Mesothelial cell of epicardium (in vitro differentiated cells): ENCODE data around the gene OR51E2. TPM values are rescaled to one million over a fixed set of nuclear protein-coding genes. Genes with fewer than 3 reads are reported as not detected.
"Not testable (repeated sequence)": the region's sequence is repeated elsewhere in the genome, so short reads cannot be mapped to it uniquely, and the experiment has no call there.

Experiments
- DNase-seq, 2 experiments: peaks; one replicate each; pipeline ENCODE4 v3.0.0; 2021; ENCODE audit warnings: low spot score in 2 of 2; ENCODE audit not compliant: unreplicated experiment in 2 of 2
- H3K27ac Mint-ChIP-seq: 2 replicates; pipeline ENCODE4 v1.8.0; 2021; ENCODE audit warnings: mixed read lengths
- H3K27me3 Mint-ChIP-seq: 2 replicates; pipeline ENCODE4 v1.8.0; 2021; ENCODE audit warnings: low read depth, mixed read lengths
- H3K36me3 Mint-ChIP-seq: 2 replicates; pipeline ENCODE4 v1.8.0; 2021; ENCODE audit warnings: mixed read lengths
- H3K4me1 Mint-ChIP-seq: 2 replicates; pipeline ENCODE4 v1.8.0; 2021; ENCODE audit warnings: mixed read lengths
- H3K4me3 Mint-ChIP-seq: 2 replicates; pipeline ENCODE4 v1.8.0; 2021; ENCODE audit warnings: mild to moderate bottlenecking, moderate library complexity, mixed read lengths
- H3K9me3 Mint-ChIP-seq: 2 replicates; pipeline ENCODE4 v1.8.0; 2021; ENCODE audit warnings: mixed read lengths
- total RNA-seq: library from RNA; stranded (reverse); gene quantifications from 3 replicates; pipeline ENCODE4 v1.2.1, GENCODE V29; 2021
- TF ChIP-seq, protein P1 (sequence below): fragments of 200-600 bp; sonication (generic); IDR thresholded peaks from one replicate; pipeline ENCODE4 v1.5.0; 2021; ENCODE audit warnings: antibody characterized with exemption; ENCODE audit not compliant: unreplicated experiment

OR51E2 gene, protein sequence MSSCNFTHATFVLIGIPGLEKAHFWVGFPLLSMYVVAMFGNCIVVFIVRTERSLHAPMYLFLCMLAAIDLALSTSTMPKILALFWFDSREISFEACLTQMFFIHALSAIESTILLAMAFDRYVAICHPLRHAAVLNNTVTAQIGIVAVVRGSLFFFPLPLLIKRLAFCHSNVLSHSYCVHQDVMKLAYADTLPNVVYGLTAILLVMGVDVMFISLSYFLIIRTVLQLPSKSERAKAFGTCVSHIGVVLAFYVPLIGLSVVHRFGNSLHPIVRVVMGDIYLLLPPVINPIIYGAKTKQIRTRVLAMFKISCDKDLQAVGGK
- total RNA-seq, result 0.11 TPM in 1 of 3 replicates, not detected in the others

DNA sequence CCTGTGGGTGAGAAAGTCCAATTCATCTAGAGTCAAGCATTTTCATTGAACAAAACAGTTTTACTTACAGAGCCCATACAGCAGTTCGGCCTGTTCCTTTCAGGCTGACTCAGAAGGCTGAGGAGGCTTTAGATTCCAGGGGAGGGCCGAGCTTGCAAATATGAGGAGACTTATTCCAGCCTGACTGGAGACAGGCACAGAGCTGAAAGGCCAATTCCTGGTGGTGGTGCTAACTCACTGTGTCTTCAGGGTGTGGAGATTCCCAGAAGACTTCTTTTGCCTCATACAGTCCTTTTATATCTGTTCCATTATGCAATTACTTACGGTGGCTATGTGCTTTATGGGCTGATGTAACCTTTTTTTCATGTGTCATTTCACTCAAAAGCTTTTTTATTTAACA is at the start of gene OR51E2:
Gene OR51E2, minus strand, starts transcription at position 269 of the 400 bp plus-strand sequence. CDS start 15,142 bp downstream, outside the sequence.
- Mint-ChIP-seq H3K36me3 (no peaks in the 10 kb centered on the region), H3K27me3 (no peaks in the 10 kb centered on the region), H3K27ac (no peak within 1 kb of the TSS), H3K4me1 (no peaks in the 10 kb centered on the region), H3K9me3 (no peaks in the 10 kb centered on the region), H3K4me3 (no peak within 1 kb of the TSS)
- DNase-seq, result no peak
- TF ChIP-seq, protein P1, sequence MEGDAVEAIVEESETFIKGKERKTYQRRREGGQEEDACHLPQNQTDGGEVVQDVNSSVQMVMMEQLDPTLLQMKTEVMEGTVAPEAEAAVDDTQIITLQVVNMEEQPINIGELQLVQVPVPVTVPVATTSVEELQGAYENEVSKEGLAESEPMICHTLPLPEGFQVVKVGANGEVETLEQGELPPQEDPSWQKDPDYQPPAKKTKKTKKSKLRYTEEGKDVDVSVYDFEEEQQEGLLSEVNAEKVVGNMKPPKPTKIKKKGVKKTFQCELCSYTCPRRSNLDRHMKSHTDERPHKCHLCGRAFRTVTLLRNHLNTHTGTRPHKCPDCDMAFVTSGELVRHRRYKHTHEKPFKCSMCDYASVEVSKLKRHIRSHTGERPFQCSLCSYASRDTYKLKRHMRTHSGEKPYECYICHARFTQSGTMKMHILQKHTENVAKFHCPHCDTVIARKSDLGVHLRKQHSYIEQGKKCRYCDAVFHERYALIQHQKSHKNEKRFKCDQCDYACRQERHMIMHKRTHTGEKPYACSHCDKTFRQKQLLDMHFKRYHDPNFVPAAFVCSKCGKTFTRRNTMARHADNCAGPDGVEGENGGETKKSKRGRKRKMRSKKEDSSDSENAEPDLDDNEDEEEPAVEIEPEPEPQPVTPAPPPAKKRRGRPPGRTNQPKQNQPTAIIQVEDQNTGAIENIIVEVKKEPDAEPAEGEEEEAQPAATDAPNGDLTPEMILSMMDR, result no peak

DNA sequence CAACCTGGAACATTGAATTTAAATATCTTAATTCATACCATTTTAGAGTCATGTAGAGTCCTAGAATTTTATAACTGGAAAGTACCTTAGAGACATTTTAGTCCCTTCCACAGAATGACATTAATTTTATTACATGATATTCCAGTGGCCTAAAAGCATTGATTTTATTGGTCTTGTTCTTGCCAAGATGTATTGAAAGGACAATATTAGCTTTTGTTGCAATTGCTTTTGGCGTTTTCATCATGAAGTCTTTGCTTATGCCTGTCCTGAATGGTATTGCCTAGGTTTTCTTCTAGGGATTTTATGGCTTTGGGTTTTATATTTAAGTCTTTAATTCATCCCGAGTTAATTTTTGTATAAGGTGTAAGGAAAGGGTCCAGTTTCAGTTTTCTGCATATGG is 43.1 kb upstream of the OR51E2 start:
- TF ChIP-seq, protein P1, result no peak
- no peak overlapping the region for H3K4me3 Mint-ChIP-seq
- H3K4me1 Mint-ChIP-seq, result no peaks in the 10 kb centered on the region
- no peak for DNase-seq
- no peaks in the 10 kb centered on the region for H3K36me3 Mint-ChIP-seq
- no peaks in the 10 kb centered on the region for H3K9me3 Mint-ChIP-seq
- peaks cover 5% of the 10 kb centered on the region for H3K27me3 Mint-ChIP-seq
- no peak overlapping the region for H3K27ac Mint-ChIP-seq

DNA sequence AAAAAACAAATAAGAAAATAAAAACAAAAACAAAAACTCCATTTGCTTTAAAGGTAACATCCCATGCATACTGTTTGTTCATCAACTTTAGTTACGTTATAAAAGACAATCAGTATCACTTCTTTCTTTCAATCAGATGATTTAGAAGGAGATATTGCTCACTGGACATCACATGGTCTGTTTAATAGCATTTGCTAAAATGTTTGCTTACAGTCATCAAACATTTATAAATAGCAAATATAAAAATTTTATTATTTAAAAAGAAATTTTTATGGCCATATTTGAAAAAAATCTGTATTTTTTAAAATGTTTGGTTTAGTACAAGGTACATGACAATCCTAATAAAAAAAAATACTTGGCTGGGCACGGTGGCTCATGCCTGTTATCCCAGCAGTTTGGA is 29.5 kb upstream of the OR51E2 start:
- TF ChIP-seq, protein P1, result no peak
- no peak overlapping the region for H3K27ac Mint-ChIP-seq
- H3K9me3 Mint-ChIP-seq, result no peaks in the 10 kb centered on the region
- no peaks in the 10 kb centered on the region for H3K36me3 Mint-ChIP-seq
- H3K4me3 Mint-ChIP-seq, result no peak overlapping the region
- H3K4me1 Mint-ChIP-seq, result no peaks in the 10 kb centered on the region
- peaks cover 13% of the 10 kb centered on the region for H3K27me3 Mint-ChIP-seq
- no peak for DNase-seq

DNA sequence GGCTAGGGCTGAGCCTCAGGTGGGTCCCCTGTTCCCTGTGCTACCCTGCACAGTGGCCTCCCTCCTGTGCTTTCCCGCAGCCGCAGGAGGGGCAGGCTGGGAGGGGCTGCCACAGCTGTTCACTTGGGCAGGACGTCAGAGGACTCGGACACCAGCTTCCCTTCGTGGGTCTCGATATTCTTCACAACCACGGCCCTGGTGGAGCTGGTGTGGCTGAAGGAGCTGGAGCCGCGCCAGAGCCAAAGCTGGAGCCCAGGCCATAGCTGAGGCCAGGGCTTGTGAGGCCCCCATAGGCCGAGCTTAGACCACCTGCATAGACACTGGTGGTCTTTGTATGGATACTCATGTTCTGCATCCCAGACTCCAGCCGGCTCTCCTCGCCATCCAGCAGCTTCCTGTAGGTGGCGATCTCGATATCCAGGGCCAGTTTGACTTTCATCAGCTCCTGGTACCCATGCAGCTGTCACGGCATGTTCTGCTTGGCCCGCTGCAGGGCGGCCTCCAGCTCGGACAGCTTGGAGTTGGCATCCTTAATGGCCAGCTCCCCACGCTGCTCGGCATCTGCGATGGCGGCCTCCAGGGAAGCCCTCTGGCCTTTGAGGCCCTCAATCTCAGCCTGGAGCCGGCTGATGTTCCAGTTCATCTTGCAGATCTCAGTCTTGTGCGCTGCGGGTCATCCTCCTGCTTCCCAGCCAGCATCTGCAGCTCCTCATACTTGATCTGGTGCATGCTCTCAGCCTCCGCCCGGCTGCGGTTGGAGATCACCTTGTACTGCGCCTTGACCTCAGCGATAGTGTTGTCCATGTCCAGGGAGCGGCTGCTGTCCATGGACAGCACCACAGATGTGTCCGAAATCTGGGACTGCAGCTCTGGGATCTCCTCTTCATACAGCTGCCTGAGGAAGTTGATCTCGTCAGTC is 25.2 kb upstream of the OR51E2 start:
- H3K27ac Mint-ChIP-seq, DNase-seq, H3K4me1 Mint-ChIP-seq, H3K27me3 Mint-ChIP-seq, H3K36me3 Mint-ChIP-seq, H3K4me3 Mint-ChIP-seq, H3K9me3 Mint-ChIP-seq: not testable (repeated sequence)

DNA sequence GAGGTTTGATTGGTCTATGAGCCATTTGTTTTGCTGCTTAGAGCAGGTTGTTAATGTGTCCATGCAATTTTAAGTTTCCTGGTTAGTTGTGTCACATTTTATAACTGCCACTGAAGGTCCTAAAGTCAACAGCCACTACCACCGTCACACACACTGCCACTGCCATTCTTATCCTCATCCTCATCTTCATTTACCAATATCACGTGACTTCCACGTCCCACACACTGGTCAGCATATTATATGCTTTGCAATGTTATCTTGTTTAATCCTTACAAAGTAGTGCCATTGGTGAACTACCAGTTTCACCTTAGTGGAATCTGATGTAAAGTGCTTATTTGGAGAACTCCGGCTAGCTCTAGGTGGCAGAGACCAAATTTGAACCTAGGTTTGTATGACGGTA is 16.6 kb upstream of the OR51E2 start:
- Mint-ChIP-seq H3K4me1 (no peaks in the 10 kb centered on the region), H3K36me3 (no peaks in the 10 kb centered on the region), H3K27me3 (peaks cover 30% of the 10 kb centered on the region), H3K4me3 (no peak overlapping the region), H3K9me3 (no peaks in the 10 kb centered on the region), H3K27ac (no peak overlapping the region)
- DNase-seq, result no peak
- TF ChIP-seq, protein P1, result no peak

DNA sequence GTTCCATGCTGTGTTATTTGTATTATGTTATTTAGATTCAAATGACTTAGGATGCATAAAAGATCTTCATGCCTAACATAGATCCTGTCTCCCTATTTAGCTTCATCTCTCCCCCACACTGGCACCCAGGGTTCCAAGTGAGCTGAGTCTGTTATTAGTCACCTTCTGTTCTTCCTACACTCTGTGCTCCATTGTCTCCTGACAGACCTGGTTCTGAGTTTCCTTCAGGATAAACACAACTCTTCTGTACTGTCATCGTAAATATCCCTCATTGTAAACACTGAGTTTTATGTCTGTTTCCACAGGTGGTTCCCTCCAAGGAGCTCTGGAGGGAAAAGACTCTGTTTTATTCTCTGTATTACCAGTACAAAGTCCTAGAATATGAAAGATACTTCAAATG is 15.6 kb upstream of the OR51E2 start:
- H3K36me3 Mint-ChIP-seq, result no peaks in the 10 kb centered on the region
- no peak for DNase-seq
- TF ChIP-seq, protein P1, result no peak
- no peak overlapping the region for H3K4me3 Mint-ChIP-seq
- no peak overlapping the region for H3K27ac Mint-ChIP-seq
- peaks cover 34% of the 10 kb centered on the region for H3K27me3 Mint-ChIP-seq
- no peaks in the 10 kb centered on the region for H3K4me1 Mint-ChIP-seq
- no peaks in the 10 kb centered on the region for H3K9me3 Mint-ChIP-seq
